Thymus (tissue), 11 donors: Measurements from ENCODE around the gene NADSYN1. TPM values are rescaled to one million over a fixed set of nuclear protein-coding genes. Genes with fewer than 3 reads are reported as not detected.
A peak's percentile ranks its signal among the peaks of the same experiment; 100 is the strongest.

Experiments used
- DNase-seq, 9 donors: peaks; one replicate each; pipeline ENCODE4 v3.0.0-alpha.2; 2013; ENCODE audit warnings: low spot score in 9 of 9, low read depth in 6 of 9, missing footprints in 1 of 9
- H3K27ac ChIP-seq, 2 donors: one replicate each; pipeline ENCODE4 v1.5.1; 2013; ENCODE audit warnings: control low read depth in 1 of 2, low read depth in 1 of 2, low read length in 1 of 2, mild to moderate bottlenecking in 1 of 2, moderate library complexity in 1 of 2
- H3K27me3 ChIP-seq, 2 donors: one replicate each; pipeline ENCODE4 v1.5.1; 2013; ENCODE audit warnings: low read length in 1 of 2; ENCODE audit not compliant: control insufficient read depth in 2 of 2, insufficient read depth in 1 of 2
- H3K36me3 ChIP-seq, 2 donors: one replicate each; pipeline ENCODE4 v1.5.1; 2013; ENCODE audit warnings: low read length in 1 of 2, mild to moderate bottlenecking in 1 of 2, moderate library complexity in 1 of 2; ENCODE audit not compliant: control insufficient read depth in 2 of 2, insufficient read depth in 2 of 2
- H3K4me1 ChIP-seq, 2 donors: one replicate each; pipeline ENCODE4 v1.5.1; 2013; ENCODE audit warnings: low read length in 2 of 2; ENCODE audit not compliant: control insufficient read depth in 2 of 2, insufficient read depth in 2 of 2
- H3K4me3 ChIP-seq, 2 donors: one replicate each; pipeline ENCODE4 v1.5.1; 2013; ENCODE audit warnings: low read length in 2 of 2, control low read depth in 1 of 2, mild to moderate bottlenecking in 1 of 2
- H3K9me3 ChIP-seq, 2 donors: one replicate each; pipeline ENCODE4 v1.5.1; 2013; ENCODE audit warnings: low read length in 1 of 2, mild to moderate bottlenecking in 1 of 2; ENCODE audit not compliant: control insufficient read depth in 2 of 2, insufficient read depth in 1 of 2
- WGBS: extraction: QIAGEN DNeasy Blood & Tissue Kit; methylation state at CpG from one replicate; pipeline ENCODE4 v1.1.7; 2013; 5-methylcytosine and 5-hydroxymethylcytosine counted together
- polyA plus RNA-seq: library from polyadenylated mRNA; stranded (reverse); fragments of 200-250 nt; gene quantifications from one replicate; pipeline ENCODE4 v1.2.3, GENCODE V29; 2013
- total RNA-seq: library from RNA; stranded (reverse); fragments of 120-200 nt; gene quantifications from one replicate; pipeline ENCODE4 v1.2.4, GENCODE V29; 2013
- donor health status: healthy.

Gene NADSYN1
- total and polyA plus RNA-seq, 2 donors = 47.9 to 113 TPM

GRCh38 chr11:71542879-71543777 is 90.1 kb downstream of the NADSYN1 start:
- no peak overlapping the region for H3K4me3 ChIP-seq
- H3K36me3 ChIP-seq = no peaks in the 10 kb centered on the region
- no peak for DNase-seq
- H3K27me3 ChIP-seq = no peaks in the 10 kb centered on the region
- WGBS = 92% methylated on average over 15 of the region's 15 CpGs
- peaks cover 0 to 18% of the 10 kb centered on the region in 2 donors for H3K9me3 ChIP-seq
- H3K27ac ChIP-seq = no peak overlapping the region
- no peaks in the 10 kb centered on the region for H3K4me1 ChIP-seq

- H3K27me3 ChIP-seq = no peaks in the 10 kb centered on the region
- peak in 3 of 9 donors; percentile 9 to 34 (median 18) for DNase-seq
- H3K27ac ChIP-seq = no peak overlapping the region
- H3K36me3 ChIP-seq = no peaks in the 10 kb centered on the region
- H3K4me3 ChIP-seq = no peak overlapping the region
- H3K9me3 ChIP-seq = peaks cover 0 to 18% of the 10 kb centered on the region in 2 donors
- WGBS = 13% methylated on average over 8 of the region's 8 CpGs
- no peaks in the 10 kb centered on the region for H3K4me1 ChIP-seq
These were observed 90.9 kb downstream of the NADSYN1 start for GRCh38 chr11:71543866-71544265.

GRCh38 chr11:71544525-71545214 is 91.7 kb downstream of the NADSYN1 start:
- no peaks in the 10 kb centered on the region for H3K36me3 ChIP-seq
- H3K27ac ChIP-seq = no peak overlapping the region
- 96% methylated on average over 6 of the region's 6 CpGs for WGBS
- no peaks in the 10 kb centered on the region for H3K27me3 ChIP-seq
- no peak overlapping the region for H3K4me3 ChIP-seq
- no peak for DNase-seq
- H3K4me1 ChIP-seq = no peaks in the 10 kb centered on the region
- H3K9me3 ChIP-seq = peaks cover 0 to 13% of the 10 kb centered on the region in 2 donors

- peaks cover 0 to 11% of the 10 kb centered on the region in 2 donors for H3K9me3 ChIP-seq
- 95% methylated on average over 12 of the region's 12 CpGs for WGBS
- no peaks in the 10 kb centered on the region for H3K27me3 ChIP-seq
- no peaks in the 10 kb centered on the region for H3K4me1 ChIP-seq
- H3K27ac ChIP-seq = no peak overlapping the region
- no peaks in the 10 kb centered on the region for H3K36me3 ChIP-seq
- H3K4me3 ChIP-seq = no peak overlapping the region
- DNase-seq = no peak
These were observed 92.5 kb downstream of the NADSYN1 start for GRCh38 chr11:71545405-71545966.

- Histone ChIP-seq H3K4me3 (no peak within 1 kb of the TSS), H3K27ac (no peak within 1 kb of the TSS), H3K9me3 (peaks cover 0 to 11% of the 10 kb centered on the region in 2 donors), H3K36me3 (no peaks in the 10 kb centered on the region), H3K27me3 (no peaks in the 10 kb centered on the region), H3K4me1 (no peaks in the 10 kb centered on the region)
- 90% methylated on average over 5 of the region's 5 CpGs for WGBS
- no peak for DNase-seq
These were observed 95.1 kb downstream of the NADSYN1 start, which contains the start of gene KRTAP5-9 for GRCh38 chr11:71548120-71548519. Gene KRTAP5-9, plus strand, starts transcription at chr11:71548420. Its CDS starts 238 bp downstream, at chr11:71548658.

GRCh38 chr11:71548716-71549151 is 95.7 kb downstream of the NADSYN1 start:
- Histone ChIP-seq H3K36me3 (no peaks in the 10 kb centered on the region), H3K4me1 (no peaks in the 10 kb centered on the region), H3K27ac (no peak overlapping the region), H3K27me3 (no peaks in the 10 kb centered on the region), H3K9me3 (peaks cover 0 to 11% of the 10 kb centered on the region in 2 donors), H3K4me3 (no peak overlapping the region)
- 44% methylated on average over 5 of the region's 5 CpGs for WGBS
- DNase-seq = no peak

Other genes with a start within 250 kb of the NADSYN1 start
- 0.14 TPM for gene SHANK2, start 200.6 kb upstream of the NADSYN1 start, total RNA-seq
- gene SHANK2, start 200.6 kb upstream of the NADSYN1 start, polyA plus RNA-seq = 0.09 TPM
- gene DHCR7, start 4.8 kb upstream of the NADSYN1 start, total RNA-seq = 4.5 TPM
- gene DHCR7, start 4.8 kb upstream of the NADSYN1 start, polyA plus RNA-seq = 4.1 TPM
- not detected for gene KRTAP5-7, start 74.1 kb downstream of the NADSYN1 start, total RNA-seq
- 0.05 TPM for gene KRTAP5-7, start 74.1 kb downstream of the NADSYN1 start, polyA plus RNA-seq
- not detected for gene KRTAP5-8, start 84.8 kb downstream of the NADSYN1 start, total RNA-seq
- gene KRTAP5-8, start 84.8 kb downstream of the NADSYN1 start, polyA plus RNA-seq = 0.25 TPM
- gene KRTAP5-9, start 95.2 kb downstream of the NADSYN1 start, total RNA-seq = not detected
- gene KRTAP5-9, start 95.2 kb downstream of the NADSYN1 start, polyA plus RNA-seq = 0.48 TPM
- not detected for gene KRTAP5-10, start 112.4 kb downstream of the NADSYN1 start, total RNA-seq
- 0.16 TPM for gene KRTAP5-10, start 112.4 kb downstream of the NADSYN1 start, polyA plus RNA-seq
- gene KRTAP5-11, start 129.7 kb downstream of the NADSYN1 start, total RNA-seq = not detected
- not detected for gene KRTAP5-11, start 129.7 kb downstream of the NADSYN1 start, polyA plus RNA-seq